Tibial nerve (tissue), 4 donors: ENCODE results near the gene PCDHAC1.

Experiments
- CTCF ChIP-seq, 5 experiments: fragments of 200-600 bp in 3 of 5; fragments of 450-650 bp in 2 of 5; sonication (generic) in 3 of 5; IDR thresholded peaks; one replicate each; pipeline ENCODE4 v1.5.1; 2016 to 2019; ENCODE audit warnings: antibody characterized with exemption in 5 of 5, mild to moderate bottlenecking in 3 of 5, moderate library complexity in 2 of 5
- EP300 ChIP-seq, 2 donors: sonication (generic); formaldehyde crosslinking; IDR thresholded peaks; one replicate each; pipeline ENCODE4 v1.6.1; 2017; ENCODE audit warnings: antibody characterized with exemption in 2 of 2, mild to moderate bottlenecking in 1 of 2
- POLR2A ChIP-seq, 2 donors: fragments of 450-650 bp; IDR thresholded peaks; one replicate each; pipeline ENCODE4 v1.6.1; 2017; ENCODE audit warnings: antibody characterized with exemption in 2 of 2, mild to moderate bottlenecking in 2 of 2, moderate library complexity in 2 of 2

- TF ChIP-seq CTCF (IDR thresholded peaks at IDR 0.05) (no peak), POLR2A (IDR thresholded peaks at IDR 0.05) (no peak), EP300 (IDR thresholded peaks at IDR 0.05) (no peak)
Measured at GRCh38 chr5:140965905-140966292, 39.8 kb downstream of the PCDHAC1 start.
